OCI-LY7 (cell line): ENCODE measurements around the gene BMPER. TPM values are rescaled to one million over a fixed set of nuclear protein-coding genes. Genes with fewer than 3 reads are reported as not detected.

Source experiments
- BruUV-seq: library from RNA; stranded (reverse); fragments of 400-500 nt; replicated peaks from 2 replicates; lab custom pipeline; 2021; lab: Mats Ljungman, UMichigan
- CTCF ChIA-PET: fragments of 300-600 bp; sonication (Branson Sonifier 250); formaldehyde crosslinking; loops from one replicate; lab custom pipeline; 2022; ENCODE audit warnings: antibody characterized with exemption; ENCODE audit not compliant: unreplicated experiment; lab: Charles Lee
- POLR2A ChIA-PET: fragments of 300-600 bp; sonication (Branson Sonifier 250); formaldehyde crosslinking; loops from one replicate; lab custom pipeline; 2022; ENCODE audit warnings: antibody characterized with exemption; lab: Charles Lee
- DNase-seq: peaks from one replicate; pipeline ENCODE4 v3.0.0-alpha.2; 2015; ENCODE audit warnings: low spot score
- H2AFZ ChIP-seq: fragments of 200-600 bp; sonication (generic), shearing (Covaris generic); 2 replicates; pipeline ENCODE4 v1.6.1; 2014; ENCODE audit warnings: mild to moderate bottlenecking, antibody characterized with exemption, low read length, moderate library complexity
- H3K27ac ChIP-seq: fragments of 200-600 bp; sonication (generic); 2 replicates; pipeline ENCODE4 v1.5.1; 2014; ENCODE audit warnings: mixed run types, low read depth, mild to moderate bottlenecking, moderate library complexity, low read length, inconsistent platforms; ENCODE audit not compliant: poor library complexity, severe bottlenecking
- H3K36me3 ChIP-seq: fragments of 200-600 bp; sonication (generic); 2 replicates; pipeline ENCODE4 v1.6.1; 2014; ENCODE audit warnings: mild to moderate bottlenecking, antibody characterized with exemption, low read length, moderate library complexity, mixed read lengths; ENCODE audit not compliant: insufficient read depth
- H3K4me1 ChIP-seq: fragments of 200-600 bp; sonication (generic); 2 replicates; pipeline ENCODE4 v1.5.1; 2014; ENCODE audit warnings: mild to moderate bottlenecking, low read length; ENCODE audit not compliant: insufficient read depth, poor library complexity, severe bottlenecking
- H3K4me2 ChIP-seq: fragments of 200-600 bp; sonication (generic); 2 replicates; pipeline ENCODE4 v1.6.1; 2014; ENCODE audit warnings: mild to moderate bottlenecking, low read length
- H3K4me3 ChIP-seq: fragments of 200-600 bp; sonication (generic); 2 replicates; pipeline ENCODE4 v1.5.1; 2014; ENCODE audit warnings: mild to moderate bottlenecking, low read depth, low read length; ENCODE audit not compliant: poor library complexity, severe bottlenecking
- H3K79me2 ChIP-seq: fragments of 200-600 bp; sonication (generic); 2 replicates; pipeline ENCODE4 v1.6.1; 2016; ENCODE audit warnings: low read depth, mild to moderate bottlenecking, low read length, moderate library complexity, mixed read lengths; ENCODE audit not compliant: insufficient read depth
- H3K9me2 ChIP-seq: fragments of 200-600 bp; sonication (generic); 2 replicates; pipeline ENCODE4 v1.6.1; 2016; ENCODE audit warnings: mild to moderate bottlenecking, low read length, mixed read lengths; ENCODE audit not compliant: insufficient read depth
- H3K9me3 ChIP-seq: fragments of 200-600 bp; sonication (generic); 2 replicates; pipeline ENCODE4 v1.6.1; 2014; ENCODE audit warnings: mild to moderate bottlenecking, mixed run types, low read length, mixed read lengths
- H4K20me1 ChIP-seq: fragments of 200-600 bp; sonication (generic); 2 replicates; pipeline ENCODE4 v1.6.1; 2014; ENCODE audit warnings: mild to moderate bottlenecking, antibody characterized with exemption, low read length, moderate library complexity, mixed read lengths; ENCODE audit not compliant: insufficient read depth
- CTCF ChIP-seq: fragments of 200-600 bp; sonication (generic); conservative IDR thresholded peaks from 2 replicates; pipeline ENCODE4 v1.5.1; 2014; ENCODE audit warnings: mild to moderate bottlenecking, antibody characterized with exemption, low read length, moderate library complexity, mixed read lengths
- EZH2phosphoT487 ChIP-seq: fragments of 200-600 bp; sonication (generic); IDR thresholded peaks from 2 replicates; pipeline ENCODE4 v1.6.1; 2018; ENCODE audit warnings: low read depth, borderline replicate concordance, mild to moderate bottlenecking, mixed run types, antibody characterized with exemption, low read length, moderate library complexity, mixed read lengths
- intact Hi-C: fragments of 100-400 bp; cut with micrococcal nuclease; formaldehyde crosslinking; loops from one replicate; pipeline ENCODE4 v1.10.0; 2022; ENCODE audit not compliant: unreplicated experiment
- total RNA-seq, 2 experiments: library from RNA; depleted of rRNA in 1 of 2; stranded (reverse); fragments of >200 nt in 1 of 2; shearing (Covaris generic) in 1 of 2; gene quantifications; 2 replicates each; pipeline ENCODE4 v1.2.3, GENCODE V29; 2014 to 2022

BMPER gene
- total RNA-seq, 2 experiments from 2014 or later = not detected

DNA sequence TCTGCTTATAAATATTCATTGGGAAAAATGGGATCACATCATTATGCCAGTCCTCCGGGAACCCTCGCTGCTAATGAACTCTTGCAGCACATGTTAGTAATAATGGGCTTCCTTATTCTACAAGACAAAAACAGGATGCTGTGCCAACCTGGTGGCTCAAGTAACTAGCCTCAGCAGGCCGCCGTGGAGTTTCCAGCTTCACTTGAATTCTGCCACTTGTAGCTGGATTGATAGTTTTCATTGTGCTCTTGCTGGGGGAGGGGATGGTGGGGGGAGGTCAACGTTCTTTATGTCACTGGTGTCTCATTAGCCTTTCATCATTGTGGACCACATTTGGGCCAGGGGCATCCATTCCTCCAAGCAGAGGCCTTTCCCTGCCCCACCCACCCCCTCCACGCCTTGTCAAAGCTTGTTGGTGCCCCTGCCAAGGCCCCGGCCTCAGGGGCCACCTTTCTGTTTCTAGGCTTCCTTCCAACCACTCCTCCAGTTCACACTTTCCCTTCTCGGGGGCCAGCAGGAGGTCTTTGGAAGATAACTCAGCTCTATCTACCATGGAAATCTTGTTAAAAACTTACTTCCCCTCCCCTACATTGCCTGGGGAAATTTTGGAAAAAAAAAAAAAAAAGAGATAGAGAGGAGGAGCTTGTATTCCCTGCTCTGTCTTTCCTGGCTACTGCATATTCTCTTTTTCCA is 153.9 kb downstream of the BMPER start:
- Histone ChIP-seq H3K27ac (no peak overlapping the region), H3K4me2 (no peak overlapping the region), H3K4me3 (no peak overlapping the region), H3K4me1 (no peaks in the 10 kb centered on the region), H3K9me3 (no peaks in the 10 kb centered on the region), H3K36me3 (no peaks in the 10 kb centered on the region), H2AFZ (no peak overlapping the region), H3K9me2 (no peaks in the 10 kb centered on the region), H4K20me1 (no peaks in the 10 kb centered on the region), H3K79me2 (no peaks in the 10 kb centered on the region)
- no peak for TF ChIP-seq CTCF
- no peak for TF ChIP-seq EZH2phosphoT487
- intact Hi-C loops = no loop called here
- ChIA-PET POLR2A (interaction anchor here (0.6 to 0.7 kb wide), 2 partner anchors 325 to 575 kb away, joined by 3 read pairs; no protein-coding TSS in a partner anchor), CTCF (no interaction called here)
- no TSS peak for BruUV-seq
- no peak for DNase-seq

- H3K4me2 ChIP-seq = no peak overlapping the region
- ChIA-PET CTCF (interaction anchor here (1.4 kb wide), 1 partner anchor 9 kb away, joined by 3 read pairs; no protein-coding TSS in a partner anchor), POLR2A (no interaction called here)
- no peak overlapping the region for H3K4me3 ChIP-seq
- BruUV-seq = no TSS peak
- H3K9me3 ChIP-seq = no peaks in the 10 kb centered on the region
- no peak overlapping the region for H3K27ac ChIP-seq
- H3K9me2 ChIP-seq = no peaks in the 10 kb centered on the region
- no peak for DNase-seq
- H3K36me3 ChIP-seq = no peaks in the 10 kb centered on the region
- intact Hi-C loops = no loop called here
- no peak overlapping the region for H2AFZ ChIP-seq
- H3K4me1 ChIP-seq = no peaks in the 10 kb centered on the region
- no peaks in the 10 kb centered on the region for H3K79me2 ChIP-seq
- TF ChIP-seq CTCF = no peak
- no peak for TF ChIP-seq EZH2phosphoT487
- no peaks in the 10 kb centered on the region for H4K20me1 ChIP-seq
These were observed 155.0 kb downstream of the BMPER start for GRCh38 chr7:34060196-34060947.
